Measurements from ENCODE around the gene PGC.

Gene PGC

GRCh38 chr6:41687501-41688175 lies 59.6 kb downstream of the PGC start:
- WGBS (ENCODE audit: insufficient coverage), result 79% methylated on average over 2 of the region's 9 CpGs
- DNase-seq, result no peak
- Histone ChIP-seq H3K27ac (ENCODE audit: insufficient read depth in 1 of 2, low read depth in 1 of 2, low read length in 2 of 2, poor library complexity in 1 of 2, severe bottlenecking in 2 of 2) (no peak overlapping the region), H3K9me3 (ENCODE audit: control extremely low read depth in 1 of 5, control insufficient read depth in 4 of 5, insufficient read depth in 2 of 5, low read depth in 1 of 5, low read length in 4 of 5) (no peaks in the 10 kb centered on the region), H3K27me3 (replicated peaks in 2 of 5; ENCODE audit: control insufficient read depth in 4 of 5, insufficient read depth in 5 of 5, low read length in 4 of 5) (no peaks in the 10 kb centered on the region), H3K4me1 (ENCODE audit: control extremely low read depth in 1 of 4, control insufficient read depth in 4 of 4, insufficient read depth in 4 of 4, low read length in 3 of 4) (peaks cover 0 to 22% (median 13%) of the 10 kb centered on the region in 4 experiments), H3K36me3 (ENCODE audit: control insufficient read depth in 4 of 4, insufficient read depth in 4 of 4, low read length in 3 of 4) (peaks cover 0 to 9% (median 0%) of the 10 kb centered on the region in 4 experiments), H3K4me3 (ENCODE audit: control insufficient read depth in 1 of 7, extremely low read depth in 1 of 7, insufficient read depth in 4 of 7, low read depth in 2 of 7, low read length in 6 of 7) (no peak overlapping the region)
- CTCF ChIA-PET, result interaction anchor here (0.7 to 7.2 kb wide), 9 partner anchors 8 to 343 kb away, joined by 3 to 84 read pairs (median 6); no protein-coding TSS in a partner anchor
- POLR2A ChIA-PET, result no interaction called here

All from common myeloid progenitor, CD34-positive (primary cell).